HG03469 (cell line): ENCODE results near the gene MMD.

Experiments used
- ATAC-seq: cut with Tn5 transposase; IDR thresholded peaks from one replicate; pipeline ENCODE4 v1.9.1; 2021; ENCODE audit warnings: mild to moderate bottlenecking, moderate library complexity, moderate number of reproducible peaks; ENCODE audit not compliant: unreplicated experiment

Gene MMD

GRCh38 chr17:55356434-55357328 is 65.0 kb downstream of the MMD start:
- ATAC-seq = peak; percentile 98

GRCh38 chr17:55354941-55355340 is 66.7 kb downstream of the MMD start:
- no peak for ATAC-seq

GRCh38 chr17:55354010-55354409 is 67.6 kb downstream of the MMD start:
- ATAC-seq = no peak

- no peak for ATAC-seq
Measured at GRCh38 chr17:55351226-55351625, 70.4 kb downstream of the MMD start.

GRCh38 chr17:55350825-55351205 is 70.8 kb downstream of the MMD start:
- no peak for ATAC-seq

- no peak for ATAC-seq
Measured at GRCh38 chr17:55348749-55349354, 72.8 kb downstream of the MMD start.

- no peak for ATAC-seq
Measured at GRCh38 chr17:55347341-55347740, 74.3 kb downstream of the MMD start.

- no peak for ATAC-seq
Measured at GRCh38 chr17:55346658-55347057, 75.0 kb downstream of the MMD start.

GRCh38 chr17:55345132-55345531 is 76.5 kb downstream of the MMD start:
- ATAC-seq = no peak

GRCh38 chr17:55344514-55344997 is 77.1 kb downstream of the MMD start:
- ATAC-seq = no peak

- no peak for ATAC-seq
Measured at GRCh38 chr17:55343900-55344513, 77.6 kb downstream of the MMD start.

- no peak for ATAC-seq
Measured at GRCh38 chr17:55342800-55343585, 78.6 kb downstream of the MMD start.
